Stimulated activated CD8-positive, alpha-beta memory T cell treated with anti-CD3 and anti-CD28 coated beads, Interleukin-15, amount 100 ng/mL, for 48 hours (primary cell): ENCODE data around the gene SLC39A11.
"Not testable (repeated sequence)": the region's sequence is repeated elsewhere in the genome, so short reads cannot be mapped to it uniquely, and the experiment has no call there.

Source experiments
- DNase-seq, 2 donors: peaks; one replicate each; pipeline ENCODE4 v3.0.0-alpha.2; 2020; ENCODE audit warnings: low read depth in 2 of 2

SLC39A11 gene

DNA sequence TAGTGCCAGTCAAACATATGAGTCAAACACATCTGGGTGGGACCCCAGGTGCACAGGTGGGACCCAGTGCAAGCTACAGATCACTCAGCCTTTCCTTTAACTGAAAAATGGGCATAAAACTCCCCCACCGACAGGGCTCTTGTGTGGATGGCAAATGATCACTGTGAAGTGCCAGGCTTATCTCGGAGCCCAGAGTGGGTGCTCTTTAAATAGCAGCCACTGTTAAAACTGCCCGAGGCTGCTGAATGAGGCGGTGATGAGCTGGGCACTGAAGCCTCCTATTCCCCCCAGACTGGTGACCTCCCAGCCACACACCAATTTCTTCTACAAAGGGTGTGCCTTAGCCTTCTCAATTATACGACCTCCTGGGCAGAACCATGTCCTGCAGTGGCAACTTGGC lies 433.8 kb downstream of the SLC39A11 start:
- DNase-seq = no peak

DNA sequence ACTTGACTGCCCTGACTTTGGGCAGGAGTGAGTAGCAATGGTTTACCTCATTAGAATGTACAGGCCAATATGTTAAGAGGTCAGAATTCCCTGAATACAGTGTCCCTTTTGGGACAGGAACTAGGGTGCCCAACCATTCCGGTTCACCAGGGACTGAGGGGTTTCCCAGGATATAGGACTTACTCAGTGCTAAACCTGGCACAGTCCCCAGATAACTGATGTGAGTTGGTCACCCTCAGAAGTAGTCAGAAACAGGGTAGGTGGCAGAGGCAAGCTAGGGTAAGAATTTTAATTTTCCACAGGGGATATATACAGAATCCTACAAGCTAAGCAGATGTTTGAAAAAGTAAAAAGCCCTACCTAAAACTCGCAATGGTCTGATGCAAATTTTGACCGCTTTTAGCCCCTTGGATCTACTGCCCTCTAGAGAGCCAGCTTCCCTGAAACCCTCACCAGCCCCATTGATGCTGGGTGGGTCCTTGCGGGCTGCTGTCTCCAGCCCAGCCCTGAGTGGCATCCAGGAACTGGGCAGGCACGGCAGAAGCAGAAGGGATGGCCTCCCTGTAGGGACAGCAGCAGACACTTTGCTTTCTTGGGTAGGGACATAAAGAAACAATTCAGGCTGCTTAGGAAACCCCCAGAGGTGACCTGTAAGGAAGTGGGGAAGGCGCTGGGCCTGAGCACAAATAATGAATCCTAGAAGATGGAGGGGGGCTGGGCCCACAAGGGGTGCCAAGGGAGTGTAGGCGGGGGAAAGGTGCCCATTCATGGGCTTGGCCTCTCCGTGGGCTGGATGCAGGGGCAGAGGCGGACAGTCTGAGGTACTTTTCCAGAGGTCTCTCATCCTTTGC lies 434.8 kb downstream of the SLC39A11 start:
- no peak for DNase-seq

DNA sequence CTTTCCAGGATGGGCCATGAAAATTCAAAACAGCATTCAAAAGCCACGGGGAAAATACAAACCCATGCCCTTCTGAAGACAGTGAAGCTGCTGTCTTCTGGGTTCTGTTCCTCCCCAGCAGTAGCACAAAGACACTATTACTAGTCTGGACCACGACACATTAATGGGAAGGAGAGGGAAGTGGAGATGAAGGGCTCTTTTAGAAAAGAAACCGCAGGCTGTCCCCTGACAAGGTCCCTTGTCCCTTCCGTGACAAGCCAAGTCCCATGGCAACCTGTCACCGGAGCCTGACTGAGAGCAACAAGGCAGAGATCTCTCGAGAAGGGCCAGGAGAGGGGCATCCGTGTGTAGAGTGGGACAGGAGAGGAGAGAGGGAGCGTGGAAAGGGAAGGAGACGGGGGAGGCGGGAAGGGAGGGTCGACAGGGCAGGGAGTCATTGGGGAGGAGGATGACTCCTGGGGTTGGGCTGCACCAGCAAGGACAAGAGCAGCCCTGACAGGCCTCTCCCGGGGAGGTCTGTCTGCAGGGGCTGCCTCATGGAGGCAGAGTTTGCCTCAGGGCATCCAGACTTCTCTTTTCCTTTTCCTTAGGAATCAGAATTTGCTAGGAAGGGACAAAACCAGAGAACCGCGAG lies 436.2 kb downstream of the SLC39A11 start:
- DNase-seq = no peak

DNA sequence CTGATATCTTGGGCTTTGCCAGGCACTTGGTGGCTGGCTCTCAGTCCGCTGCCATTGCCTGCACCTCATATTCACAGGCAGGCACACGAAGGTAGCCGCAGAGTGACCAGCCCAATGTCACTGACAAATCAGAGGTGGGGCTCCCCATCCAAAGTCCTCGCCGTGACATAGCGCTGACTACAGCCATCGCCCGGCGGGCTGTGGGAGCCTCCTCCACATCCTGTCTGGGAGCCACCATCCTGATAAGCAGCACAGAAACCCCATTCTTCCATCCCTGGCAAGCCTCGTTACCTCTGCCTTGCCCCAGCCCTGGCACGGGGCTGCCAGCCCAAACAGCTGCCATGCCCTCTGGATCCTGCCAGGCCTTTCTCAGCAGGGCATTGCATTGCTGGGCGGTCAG lies 437.8 kb downstream of the SLC39A11 start:
- no peak for DNase-seq

DNA sequence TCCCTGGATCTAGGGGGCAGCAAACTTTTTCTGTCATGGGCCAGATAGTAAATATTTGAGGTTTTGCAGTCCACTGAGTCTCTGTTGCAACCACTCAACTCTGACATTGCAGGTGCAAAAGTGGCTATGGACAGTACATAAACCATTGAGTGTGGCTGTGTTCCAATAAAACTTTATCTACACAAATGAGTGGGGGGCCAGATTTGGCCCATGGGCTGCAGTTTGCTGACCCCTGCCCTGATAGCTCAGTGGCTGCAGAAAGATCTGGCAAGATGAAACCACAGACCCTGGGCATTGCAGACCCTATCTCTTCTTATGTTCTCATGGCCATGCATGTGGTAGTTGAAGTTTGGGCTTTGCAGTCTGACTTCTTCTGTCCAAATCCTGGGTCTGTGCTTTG lies 440.5 kb downstream of the SLC39A11 start:
- no peak for DNase-seq

DNA sequence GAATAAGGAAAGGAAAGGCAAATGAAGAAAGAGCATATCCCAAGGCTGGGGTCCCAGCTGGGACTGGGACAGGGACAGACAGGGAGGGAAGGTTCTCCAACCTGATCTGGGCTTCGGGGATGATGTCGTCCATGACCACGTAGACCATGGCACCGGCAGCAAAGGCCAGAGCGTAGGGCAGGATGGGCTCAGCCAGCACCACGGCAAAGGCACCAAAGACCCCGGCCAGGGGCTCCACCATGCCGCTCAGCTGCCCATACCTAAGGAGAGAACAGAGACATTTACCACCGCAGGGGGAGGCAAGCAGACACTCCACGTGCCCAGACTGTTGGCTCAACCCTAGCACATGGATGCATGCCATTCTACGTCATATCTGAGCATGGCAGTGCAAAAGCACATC lies 443.8 kb downstream of the SLC39A11 start:
- DNase-seq = no peak

DNA sequence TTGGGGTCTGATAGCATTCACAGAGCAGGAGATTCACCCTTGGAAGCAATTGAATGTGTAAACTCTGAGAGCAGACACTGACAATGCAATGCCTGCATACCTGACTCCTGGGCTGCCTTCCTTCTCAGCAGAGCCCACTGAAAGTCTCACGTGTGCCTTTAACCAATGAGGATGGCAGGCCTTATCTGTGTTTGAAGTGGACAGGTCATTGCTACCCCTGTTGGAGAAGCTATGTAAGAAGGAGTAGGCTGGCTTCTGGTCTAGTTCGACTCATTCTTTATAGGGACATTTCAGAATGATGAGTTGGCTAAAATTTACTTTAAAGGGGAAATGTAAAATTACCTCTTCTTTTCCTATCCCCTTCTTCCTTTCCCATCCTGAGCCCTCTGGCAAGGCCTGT lies 446.3 kb downstream of the SLC39A11 start:
- DNase-seq = no peak

DNA sequence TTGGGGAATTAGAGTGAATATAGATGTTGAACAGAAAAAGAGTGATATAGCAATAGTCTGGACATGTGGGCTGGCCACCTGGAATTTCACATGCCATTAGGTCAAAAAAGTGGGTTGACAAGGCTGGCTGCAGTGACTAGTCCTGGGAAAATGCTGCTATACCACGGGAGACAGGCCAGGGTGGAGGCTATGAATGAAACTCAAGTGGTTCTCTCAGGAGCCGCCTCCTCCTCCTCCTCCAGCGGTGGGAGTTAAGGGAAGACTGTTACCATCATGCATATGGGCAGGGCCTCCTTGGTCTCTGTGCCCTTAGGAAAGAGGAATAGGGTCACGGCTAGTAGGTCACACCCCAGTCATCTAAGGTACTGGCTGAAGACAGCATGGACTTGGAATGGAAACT lies 448.0 kb downstream of the SLC39A11 start:
- no peak for DNase-seq

DNA sequence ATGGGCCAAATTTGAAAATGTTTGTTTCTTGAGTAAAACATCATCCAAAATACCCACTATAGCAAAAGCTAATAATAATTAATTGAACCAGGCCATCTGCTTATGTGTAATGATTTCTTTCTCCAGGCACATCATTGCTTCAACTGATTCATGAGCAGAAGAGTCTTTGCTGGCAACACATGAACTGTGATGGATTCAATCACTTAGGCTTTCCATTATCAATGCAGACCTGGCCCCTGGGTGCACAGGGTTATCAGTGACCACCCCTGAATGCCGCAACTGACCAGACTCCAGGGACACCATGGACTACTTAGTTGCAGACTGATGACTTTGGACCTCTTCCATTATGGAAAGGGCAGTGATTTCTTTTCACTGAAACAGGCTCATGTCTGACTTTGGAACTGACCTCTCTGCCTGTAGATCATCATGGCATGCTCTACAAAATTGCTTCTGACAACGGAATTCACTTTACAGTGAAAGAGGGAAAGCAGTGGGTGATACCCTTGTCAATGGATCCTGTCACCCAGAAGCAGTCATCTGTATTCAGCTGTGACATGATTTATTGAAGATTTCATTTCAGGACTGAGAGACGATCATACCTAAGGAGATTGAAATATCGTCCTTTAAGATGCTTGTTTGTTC lies 448.8 kb downstream of the SLC39A11 start:
- DNase-seq = no peak

DNA sequence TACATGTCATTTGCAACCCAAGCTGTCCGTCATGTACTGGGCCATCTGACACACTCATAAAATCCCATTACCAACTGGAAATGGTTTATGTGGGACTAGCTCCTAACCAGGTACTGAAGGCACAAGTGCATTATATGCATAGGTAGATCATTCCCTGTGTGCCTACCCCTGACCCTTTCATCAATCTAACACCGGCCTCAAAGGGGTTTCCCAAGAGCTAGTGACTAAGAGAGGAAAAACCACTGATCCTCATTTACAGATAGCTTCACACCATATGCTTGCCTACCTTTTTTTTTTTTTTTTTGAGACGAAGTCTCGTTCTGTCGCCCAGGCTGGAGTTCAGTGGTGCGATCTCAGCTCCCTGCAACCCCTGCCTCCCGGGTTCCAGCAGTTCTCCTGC lies 449.8 kb downstream of the SLC39A11 start:
- no peak for DNase-seq

DNA sequence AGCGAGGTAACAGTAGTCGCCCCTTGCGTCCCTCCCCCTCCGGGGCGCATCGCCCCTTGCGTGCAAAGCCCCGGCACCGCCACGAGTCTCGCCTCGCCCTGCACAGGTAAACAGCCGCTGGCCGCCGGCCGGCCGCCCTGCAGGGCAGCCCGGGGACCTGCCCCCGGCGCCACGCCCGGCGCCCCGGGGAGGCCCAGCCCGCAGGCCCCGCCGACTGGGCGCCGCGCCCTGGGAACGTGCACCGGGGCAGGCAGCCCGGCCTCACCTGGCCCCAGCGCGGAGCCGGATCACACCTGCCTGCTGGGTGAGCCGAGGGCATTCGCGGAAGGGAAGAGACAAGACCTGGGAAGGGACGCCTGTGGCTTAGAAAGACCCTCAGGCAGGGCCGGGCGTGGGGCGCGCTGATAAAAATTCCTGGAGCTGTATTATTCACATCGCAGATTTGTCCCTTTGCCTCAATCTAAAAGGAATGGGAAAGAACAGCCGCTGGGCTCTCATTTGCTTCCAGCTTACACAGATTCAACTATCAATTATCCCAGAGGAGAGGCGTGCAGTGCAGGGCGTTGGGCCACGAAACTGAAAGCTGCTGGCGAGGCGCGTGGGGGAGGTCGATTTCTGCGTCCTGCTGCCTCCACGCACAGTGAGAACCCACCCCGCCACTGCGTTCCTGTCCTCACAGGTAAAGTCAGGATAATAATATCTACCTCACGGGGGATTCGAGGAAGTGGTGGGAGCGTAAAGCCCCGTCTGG lies 451.9 kb downstream of the SLC39A11 start:
- no peak for DNase-seq

DNA sequence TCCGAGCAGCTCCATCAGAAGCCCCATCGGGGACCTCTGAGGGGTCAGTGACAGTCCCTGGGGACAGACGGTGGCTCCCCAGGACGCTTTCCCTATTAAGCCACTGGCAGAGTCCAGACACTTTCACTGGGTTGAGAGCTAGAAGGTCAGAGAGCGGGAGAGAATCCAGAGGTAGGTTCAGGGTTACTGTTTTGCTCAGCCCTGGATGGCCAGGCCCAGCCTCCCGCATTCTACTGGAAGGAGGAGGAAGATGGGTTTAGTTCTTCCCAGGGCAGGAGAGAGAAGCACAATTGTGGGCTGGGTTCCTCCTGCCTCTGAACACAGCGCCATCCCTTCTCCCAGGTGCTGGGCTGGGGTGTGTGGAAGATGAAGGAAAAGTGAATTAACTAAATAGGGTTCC lies 452.8 kb downstream of the SLC39A11 start:
- DNase-seq = no peak

DNA sequence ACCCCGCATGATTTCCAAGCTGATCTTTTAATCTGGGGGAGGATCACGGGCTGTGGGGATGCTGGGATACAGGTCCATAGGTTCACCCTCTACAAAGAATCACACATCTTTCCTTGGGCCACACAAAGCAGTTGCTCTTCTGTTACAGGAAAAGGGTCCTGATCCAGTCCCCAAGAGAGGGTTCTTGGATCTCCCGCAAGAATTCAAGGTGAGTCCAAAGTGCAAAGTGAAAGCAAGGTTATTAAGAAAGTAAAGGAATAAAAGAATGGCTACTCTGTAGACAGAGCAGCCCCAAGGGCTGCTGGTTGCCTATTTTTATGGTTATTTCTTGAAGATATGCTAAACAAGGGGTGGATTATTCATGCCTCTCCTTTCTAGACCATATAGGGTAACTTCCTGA lies 453.6 kb downstream of the SLC39A11 start:
- not testable (repeated sequence) for DNase-seq

DNA sequence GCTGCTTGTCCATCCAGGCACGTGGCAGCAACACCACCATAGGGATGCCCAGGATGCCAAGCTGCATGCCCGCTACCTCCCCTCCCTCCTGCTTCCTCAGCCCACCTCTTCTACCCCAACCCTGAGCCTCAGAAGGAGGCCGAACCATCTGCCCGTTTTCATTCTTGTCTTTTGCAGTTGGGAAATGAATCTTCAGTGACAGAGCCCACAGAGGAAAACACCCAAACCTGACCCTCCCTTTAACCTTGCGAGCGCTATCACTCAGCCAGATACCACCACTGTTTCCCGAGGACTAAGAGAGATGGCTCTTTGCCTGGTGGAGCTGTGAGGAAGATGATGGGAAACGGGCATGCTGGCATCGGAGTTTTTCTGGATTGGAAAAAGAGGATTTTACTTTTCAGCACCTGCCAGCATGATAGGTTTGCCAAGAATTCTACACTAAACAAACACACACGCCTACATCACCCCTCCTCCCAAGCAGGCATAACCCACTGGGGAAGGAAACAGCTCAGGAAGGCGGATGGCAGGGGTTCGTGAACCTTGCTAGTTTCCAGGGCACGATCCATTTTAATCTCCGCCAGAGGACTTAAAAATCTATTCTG lies 457.4 kb downstream of the SLC39A11 start:
- no peak for DNase-seq

DNA sequence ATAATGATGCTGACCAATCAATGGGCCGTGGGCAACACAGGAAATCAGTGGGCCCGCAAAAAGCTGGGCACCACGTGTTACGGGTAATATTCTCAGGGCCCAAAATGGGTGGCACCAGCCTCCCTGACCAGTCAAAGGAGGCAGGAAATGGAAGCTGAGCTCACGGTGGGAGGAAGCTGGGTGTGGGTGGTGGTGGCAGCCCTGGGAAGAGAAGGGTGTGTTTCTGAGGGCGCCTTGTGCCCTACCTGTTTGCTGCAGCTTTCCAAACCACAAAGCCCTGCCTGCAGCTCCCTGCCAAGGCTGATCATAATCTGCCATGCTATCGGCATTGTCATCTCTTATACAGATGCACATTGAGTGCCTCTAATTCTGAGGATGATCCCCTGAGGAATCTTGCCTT lies 457.9 kb downstream of the SLC39A11 start:
- no peak for DNase-seq

DNA sequence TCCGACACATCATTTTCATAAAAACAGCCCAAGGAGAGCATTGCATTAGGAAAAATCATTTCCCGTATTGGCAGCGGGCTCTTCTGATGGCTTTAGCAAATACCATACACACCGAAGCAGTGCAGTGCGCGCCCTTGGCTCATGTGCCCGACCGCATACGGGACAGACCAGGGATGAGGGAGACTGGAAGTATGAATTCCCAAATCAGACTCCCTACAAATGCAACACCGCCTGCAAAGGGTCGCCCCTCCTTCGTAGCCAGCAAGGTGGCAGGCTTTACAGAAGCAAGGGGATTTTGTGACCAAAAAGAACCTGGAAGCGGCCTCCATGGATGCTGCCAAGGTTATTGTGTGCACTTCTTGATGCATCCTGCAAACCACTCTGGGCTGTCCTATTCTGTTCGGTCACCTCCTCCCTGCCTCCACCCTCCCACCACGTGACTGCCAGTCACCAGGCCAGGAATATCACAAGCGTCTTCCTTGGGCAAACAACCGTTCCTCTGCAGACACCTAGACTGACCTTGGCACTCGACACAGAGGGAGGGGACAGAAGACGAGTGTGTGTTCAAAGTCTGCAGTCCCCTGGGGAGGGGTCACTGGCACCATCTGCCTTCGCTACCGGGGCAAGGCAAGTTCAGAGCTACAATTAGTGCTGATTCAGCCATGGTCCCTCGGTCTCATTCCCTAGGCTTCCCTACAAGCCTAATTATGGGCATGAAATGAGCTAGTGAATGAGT lies 460.4 kb downstream of the SLC39A11 start:
- no peak for DNase-seq

DNA sequence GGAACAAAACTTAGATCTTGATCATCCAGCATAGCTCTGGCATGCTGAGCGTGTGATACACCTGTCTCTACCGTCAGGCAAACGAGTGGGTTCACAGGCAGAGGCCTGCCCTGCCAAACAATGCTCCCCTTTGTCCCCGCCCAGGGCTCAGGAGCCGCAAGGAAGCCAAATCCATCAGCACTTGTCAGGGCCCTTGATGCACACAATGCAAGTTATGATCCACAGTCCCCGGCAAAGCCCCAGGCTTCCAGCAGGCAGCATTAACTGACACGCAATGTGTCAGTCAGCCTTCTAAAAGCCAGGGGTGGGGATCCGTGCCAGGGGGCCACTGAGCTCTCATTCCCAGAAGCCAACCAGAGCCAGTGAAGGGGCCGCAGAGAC lies 460.9 kb downstream of the SLC39A11 start:
- DNase-seq = no peak

DNA sequence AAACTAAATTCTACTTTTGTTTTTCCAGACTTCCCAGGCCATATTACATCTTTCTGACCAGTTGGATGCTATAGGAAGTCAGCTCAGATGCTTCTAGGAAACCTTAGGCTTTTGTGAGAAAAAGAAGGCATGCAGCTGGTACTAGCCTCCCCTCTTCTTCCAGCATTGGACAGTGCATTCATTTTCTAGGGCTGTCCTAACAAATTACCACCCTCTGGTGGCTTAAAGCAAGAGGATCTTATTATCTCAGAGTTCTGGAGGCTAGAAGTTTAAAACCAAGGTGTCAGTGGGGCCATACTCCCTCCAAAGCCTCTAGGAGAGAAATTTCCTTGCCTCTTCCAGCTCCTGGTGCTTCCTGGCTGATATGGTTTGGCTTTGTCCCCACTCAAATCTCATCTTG lies 467.8 kb downstream of the SLC39A11 start:
- no peak for DNase-seq

DNA sequence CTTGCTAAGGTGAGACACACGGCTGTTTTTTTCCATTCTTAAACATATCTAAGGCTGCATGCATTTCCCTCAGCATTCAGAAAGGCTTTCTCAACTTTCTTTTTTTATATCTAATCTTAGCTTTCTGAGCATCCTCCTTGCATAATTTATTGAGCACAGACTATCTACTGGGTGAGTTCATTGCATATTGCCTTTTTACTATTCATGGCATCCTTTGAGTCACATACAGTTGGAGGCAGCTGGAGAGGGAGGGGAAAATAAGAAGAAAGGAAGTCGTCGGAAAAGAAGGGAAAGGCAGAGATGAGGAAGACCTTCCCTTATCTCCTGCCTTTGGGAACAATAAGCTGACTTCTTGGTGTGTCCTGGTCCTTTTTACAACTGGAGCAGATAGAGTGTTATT lies 468.3 kb downstream of the SLC39A11 start:
- no peak for DNase-seq

DNA sequence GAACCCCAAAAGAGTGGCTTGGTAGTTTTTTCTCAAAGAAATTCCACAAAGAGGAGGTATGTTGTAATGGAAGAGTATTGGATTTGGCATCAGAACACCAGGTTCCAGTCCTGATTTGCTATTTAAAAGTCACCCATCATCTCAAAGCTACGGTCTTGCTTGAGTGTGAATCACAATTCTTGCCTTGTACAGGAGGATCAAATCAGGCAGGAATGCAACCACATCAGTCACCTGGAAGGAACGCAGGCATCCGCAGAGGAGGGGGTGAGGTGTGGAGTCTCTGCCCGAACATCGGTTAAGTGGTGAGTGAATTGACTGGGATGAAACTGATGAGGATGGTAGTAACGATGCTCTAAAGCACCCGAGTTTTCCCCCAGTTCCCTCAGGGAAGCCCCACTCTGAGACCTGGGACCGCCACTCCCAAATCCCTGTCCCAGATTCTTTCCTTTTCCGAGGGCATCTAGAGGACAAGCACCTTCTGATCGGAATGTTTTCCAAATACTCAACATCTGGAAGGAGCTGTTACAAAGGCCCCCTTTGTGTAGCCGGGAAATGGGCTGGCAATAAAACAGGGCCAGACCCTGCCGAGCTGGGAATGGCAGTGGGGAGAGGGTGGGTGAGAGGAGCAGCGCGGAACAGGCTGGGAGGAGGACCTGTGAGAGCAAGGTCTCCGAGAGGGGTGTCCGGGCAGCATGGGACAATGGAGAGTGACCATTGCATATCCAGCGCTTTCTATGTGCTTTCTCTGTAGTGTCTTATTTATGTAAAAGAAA lies 469.6 kb downstream of the SLC39A11 start:
- no peak for DNase-seq
